NCI-H2196 treated with DMSO at 0.1 percent for 48 hours (cell line): ENCODE data around the gene RFTN1.
"Not testable (repeated sequence)": the region's sequence is repeated elsewhere in the genome, so short reads cannot be mapped to it uniquely, and the experiment has no call there.

Source experiments
- DNase-seq: peaks from one replicate; lab custom pipeline; 2025; ENCODE audit not compliant: unreplicated experiment; lab: John Stamatoyannopoulos, UW

Gene RFTN1

GRCh38 chr3:16508243-16508578 is 5.3 kb downstream of the RFTN1 start:
- DNase-seq = no peak

DNA sequence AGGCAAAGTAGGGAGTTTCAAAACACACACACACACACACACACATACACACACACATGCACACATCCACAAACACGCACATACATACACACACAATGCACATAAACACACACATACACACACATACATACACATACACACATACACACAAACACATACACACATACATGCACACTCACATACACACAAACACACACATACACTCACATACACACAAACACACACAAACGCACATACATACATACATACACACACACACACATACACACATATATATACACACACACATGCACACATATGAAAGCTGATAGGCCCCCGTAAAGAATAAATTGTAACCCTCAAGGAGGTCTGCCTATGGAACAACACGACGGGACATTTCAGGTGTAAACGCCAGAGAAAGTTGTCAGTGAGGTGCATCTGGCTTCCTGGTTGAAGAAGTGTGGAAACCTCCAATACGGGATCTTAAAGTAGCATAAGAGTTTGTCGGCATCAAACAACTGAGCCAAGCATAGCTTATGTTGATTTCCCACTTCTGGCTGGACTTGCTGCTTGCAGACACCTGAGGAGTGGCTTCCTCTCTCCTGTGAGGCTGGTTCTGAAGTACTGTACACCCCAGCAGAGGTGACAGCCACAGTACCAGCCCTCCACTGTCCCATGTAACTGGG is 5.8 kb downstream of the RFTN1 start:
- no peak for DNase-seq

DNA sequence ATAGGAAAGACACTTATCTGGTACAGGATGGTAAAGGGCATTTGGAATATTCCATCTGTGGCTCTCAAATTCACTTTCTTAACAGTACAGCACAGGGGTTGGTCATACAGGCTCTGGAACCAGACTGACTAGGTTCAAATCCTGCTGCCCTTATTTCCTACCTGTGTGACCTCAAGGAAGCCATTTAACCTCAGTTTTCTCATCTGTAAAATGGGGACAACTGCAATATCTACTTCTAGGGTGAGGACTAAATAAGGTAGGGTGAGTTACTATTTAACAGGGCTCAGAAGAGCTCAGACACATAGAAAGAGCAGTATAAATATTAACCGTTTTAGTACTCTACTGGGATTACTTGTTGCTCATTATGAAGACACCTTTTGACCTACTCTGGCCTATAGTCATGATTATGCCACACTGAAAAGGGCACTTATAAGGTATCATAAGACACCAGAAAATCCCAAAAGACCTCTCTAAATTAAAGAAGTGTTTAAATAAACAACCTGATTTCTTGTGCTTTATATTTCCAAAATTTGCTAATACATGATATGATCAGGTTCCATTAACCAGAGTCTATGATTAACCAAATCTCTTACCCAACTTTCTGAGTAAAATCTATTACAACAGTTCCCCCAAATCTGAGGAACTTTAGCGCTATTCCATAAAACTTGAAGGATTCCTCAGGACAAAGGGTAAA is 6.5 kb downstream of the RFTN1 start:
- DNase-seq = no peak

- DNase-seq = no peak
Measured at GRCh38 chr3:16506451-16506850, 7.0 kb downstream of the RFTN1 start.

DNA sequence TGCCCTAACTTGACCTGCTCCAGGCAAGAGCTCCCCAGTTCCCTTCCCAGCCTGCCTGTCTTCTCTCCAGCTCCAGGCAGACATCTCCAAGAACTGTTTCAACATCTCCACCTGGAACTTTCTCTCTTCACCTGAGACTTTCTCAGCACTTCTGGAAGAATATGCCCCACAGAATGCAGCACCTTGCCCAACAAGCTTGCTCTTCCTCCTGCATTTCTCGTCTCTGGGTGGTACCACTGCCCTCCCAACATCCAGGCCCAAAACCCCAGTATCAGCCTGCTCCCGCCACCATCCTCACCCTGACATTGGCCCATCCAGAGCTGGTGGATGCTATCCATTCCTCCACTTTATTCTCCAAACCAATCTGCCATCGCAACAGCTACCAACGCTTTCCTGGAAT is 8.8 kb downstream of the RFTN1 start:
- no peak for DNase-seq

DNA sequence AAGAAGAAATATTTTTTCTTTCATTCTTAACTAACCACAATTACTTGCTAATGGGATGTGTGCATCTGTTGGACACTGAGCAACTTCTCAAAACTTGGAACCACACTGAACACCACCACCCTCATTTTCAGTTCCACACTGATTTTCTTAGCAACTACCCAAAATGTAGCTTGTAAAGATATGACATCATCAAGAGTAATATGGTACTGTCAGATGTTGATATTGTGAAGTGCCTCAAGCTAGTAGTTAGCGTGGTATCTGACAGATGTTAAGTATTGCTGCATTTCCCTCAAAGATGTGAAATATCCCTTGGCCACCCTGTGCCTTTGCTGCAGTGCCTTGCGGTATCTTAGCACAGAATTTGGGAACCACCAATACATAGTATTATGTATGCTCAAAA is 9.3 kb downstream of the RFTN1 start:
- no peak for DNase-seq

DNA sequence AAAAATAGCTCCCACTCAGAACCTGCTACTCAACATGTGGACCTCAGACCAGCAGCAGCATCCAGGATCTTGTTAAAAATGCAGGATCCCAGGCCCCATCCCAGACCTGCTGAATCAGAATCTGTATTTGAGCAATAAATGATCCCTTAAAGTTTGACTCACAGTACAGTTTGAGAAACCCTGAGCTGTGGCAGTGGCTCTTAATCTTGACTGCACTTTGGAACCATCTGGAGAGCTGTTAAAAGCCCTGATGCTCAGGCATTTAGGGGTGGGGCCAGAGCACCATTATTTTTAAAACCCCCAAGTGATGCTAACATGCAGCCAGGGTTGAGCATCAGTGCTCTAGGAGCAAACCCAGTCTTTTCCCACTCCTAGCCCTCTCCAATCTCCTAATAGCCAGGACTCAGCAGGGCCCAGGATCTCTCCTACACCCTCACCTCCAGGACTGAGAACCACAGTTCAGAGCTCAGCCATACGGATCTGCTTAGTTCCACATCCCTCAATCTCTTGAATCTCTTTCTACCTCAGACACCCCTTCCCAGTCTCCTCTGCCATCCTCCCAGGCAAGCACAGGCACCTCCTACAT is 10.2 kb downstream of the RFTN1 start:
- DNase-seq = no peak

DNA sequence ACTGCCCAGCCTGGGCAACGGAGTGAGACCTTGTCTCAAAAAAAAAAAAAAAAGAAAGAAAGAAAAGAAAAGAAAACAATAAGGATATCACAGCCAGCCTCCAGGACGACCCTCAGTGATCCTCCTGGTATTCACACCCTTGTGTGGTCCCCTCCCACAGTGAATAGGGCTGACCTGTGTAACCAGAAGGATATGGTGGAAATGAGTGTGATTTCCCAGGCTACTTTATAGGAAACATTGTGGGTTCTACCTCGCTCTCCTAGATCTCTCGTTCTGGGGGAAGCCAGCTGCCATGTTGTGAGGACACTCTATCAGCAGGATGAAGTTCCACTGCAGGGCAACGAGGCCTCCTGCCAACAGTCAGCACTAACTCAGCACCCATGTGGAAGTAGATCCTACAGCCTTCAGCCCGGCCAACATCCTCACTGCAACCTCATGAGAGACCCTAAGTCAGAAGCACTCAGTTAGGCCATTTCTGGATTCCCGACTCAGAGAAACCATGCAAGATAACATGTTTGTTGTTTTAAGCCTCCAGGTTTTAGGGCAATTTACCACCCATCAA is 11.1 kb downstream of the RFTN1 start:
- DNase-seq = no peak

DNA sequence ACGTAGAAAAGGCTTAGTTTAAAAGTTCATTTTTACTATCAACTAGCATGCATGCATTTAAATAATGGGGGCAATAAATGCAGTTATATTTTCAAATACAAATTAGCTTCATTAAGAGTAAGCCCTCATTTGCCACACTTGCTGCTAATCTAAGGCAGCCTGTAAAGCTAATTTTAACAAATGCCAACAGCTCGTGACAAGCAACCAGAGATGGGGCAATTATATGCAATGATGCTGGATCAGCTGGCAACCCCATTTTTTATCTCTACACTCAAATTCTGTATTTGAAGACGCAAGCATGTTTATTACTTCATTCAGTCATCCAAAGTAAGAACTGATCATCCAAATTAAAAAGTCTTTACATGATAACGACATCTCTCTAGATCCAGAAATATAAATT is 12.1 kb downstream of the RFTN1 start:
- no peak for DNase-seq

DNA sequence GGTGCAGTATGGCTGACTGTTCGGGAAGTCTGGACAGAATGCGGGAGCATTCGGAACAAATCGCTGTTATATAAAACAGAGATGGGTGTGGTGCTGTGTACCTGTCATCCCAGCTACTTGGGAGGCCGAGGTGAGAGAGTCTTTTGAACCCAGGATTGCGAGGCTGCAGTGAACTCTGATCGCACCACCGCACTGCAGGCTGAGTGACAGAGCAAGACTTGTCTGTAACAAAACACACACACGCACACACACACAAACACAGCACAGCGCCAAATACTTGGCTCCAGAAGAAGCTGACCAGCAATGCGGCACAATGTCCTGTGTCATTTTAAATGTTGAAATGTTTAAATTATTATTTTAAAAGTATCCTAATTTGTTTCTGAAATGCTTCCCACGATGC is 12.6 kb downstream of the RFTN1 start:
- no peak for DNase-seq

DNA sequence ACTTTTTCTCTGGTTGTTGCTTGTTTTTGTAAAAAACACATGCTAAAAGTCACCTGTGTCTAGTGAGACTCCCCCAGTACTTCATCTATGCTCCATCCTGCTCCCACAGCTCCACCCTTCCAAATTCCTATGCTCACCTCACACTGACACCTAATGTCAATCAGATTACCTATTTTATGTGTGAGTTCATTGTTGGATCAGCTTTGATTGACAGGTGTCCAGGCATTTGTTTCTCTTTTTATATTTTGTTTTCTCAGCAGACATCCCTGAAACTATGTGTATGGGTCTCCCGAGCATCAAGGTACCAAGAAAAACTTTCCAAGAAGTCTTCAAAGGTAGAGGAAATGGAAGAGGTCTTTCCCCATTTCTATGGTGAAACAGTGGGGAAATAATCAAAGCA is 13.4 kb downstream of the RFTN1 start:
- DNase-seq = no peak

DNA sequence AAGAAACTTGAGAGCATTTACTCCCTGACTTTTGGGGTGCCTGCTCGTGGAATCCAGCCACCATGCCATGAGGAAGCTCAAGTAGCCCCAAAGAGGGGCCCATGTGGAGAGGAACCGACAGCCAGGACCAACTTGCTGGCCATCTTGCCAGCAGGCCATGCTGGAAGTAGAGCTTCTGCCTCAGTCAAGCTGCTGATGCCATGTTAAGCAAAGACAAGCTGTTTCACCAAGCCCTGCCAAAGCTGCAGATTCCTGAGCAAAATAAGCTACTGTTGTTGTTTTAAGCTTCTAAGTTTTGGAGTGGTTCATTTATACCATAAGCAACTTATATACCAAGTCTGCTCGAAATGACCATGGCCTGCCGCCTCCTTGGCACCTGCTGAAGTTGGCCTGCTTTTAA is 14.1 kb downstream of the RFTN1 start:
- DNase-seq = no peak

DNA sequence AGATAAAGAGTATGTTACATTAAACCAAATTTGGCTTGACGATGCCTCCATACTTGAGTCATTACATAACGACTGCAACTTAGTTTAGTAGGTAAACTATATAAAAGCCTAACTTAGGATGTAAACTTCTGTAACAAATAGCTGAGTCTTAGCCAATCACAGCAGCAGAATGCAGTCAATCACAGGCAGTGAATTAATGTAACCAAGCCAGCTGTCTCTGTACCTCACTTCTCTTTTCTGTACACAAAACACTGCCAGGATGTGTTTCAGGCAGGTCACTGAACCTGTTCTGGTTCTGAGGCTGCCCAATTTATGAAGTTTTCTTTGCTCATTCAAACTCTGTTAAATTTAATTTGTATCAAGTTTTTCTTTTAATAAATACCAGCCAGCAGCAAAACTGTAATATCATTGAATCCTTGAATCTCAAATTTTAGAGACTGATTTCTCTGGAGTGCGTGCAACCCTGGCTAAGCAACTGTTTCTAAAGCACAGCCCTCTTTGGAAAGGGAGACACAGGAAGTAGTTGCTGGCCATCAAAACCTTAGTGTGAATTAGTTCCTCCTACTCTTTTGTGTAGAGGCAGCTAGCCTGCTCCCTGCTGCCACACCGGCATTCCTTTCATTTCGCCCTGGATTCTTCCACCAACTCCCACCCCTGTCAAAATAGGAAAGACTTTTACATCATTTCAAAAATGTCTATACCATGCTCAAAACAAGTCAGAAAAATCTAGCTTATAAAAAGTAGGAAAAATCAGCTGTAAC is 15.2 kb downstream of the RFTN1 start:
- no peak for DNase-seq

DNA sequence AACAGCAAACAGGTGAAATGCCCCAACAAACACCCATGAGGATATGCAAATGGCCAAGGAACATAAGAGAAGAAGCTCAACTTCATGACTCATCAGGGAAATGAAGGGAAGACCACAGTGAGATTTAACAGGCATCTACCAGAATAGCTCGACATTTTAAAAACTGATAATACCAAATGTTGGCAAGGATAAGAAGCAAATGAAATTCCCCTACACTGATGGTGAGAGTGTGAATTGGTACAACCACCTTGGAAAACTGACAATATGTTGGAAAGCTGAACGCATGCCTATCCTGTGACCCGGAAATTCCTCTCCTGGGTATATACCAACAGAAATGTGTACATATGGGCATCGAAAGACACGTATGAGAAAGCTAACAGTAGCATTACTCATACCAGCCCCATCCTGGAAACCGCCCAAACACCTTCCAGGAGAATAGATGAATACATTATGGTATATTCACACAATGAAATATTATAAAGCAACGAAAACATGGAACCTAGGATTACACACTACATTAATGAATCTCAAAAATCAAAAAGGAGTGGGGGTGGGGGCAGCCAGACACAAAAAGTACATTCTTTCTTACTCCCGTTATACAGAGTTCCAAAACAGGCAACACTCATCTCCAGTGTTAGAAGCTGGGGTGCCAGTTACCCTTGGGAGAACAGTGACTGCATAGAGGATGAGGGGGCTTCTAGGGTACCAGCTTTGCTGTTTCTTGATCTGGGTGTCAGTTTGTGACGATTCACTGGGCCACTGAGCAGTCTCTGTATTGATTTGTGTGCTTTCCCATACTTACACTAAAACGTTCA is 16.9 kb downstream of the RFTN1 start:
- DNase-seq = no peak

- DNase-seq = no peak
Measured at GRCh38 chr3:16496008-16496407, 17.5 kb downstream of the RFTN1 start.

- no peak for DNase-seq
Measured at GRCh38 chr3:16494814-16495431, 18.6 kb downstream of the RFTN1 start.

DNA sequence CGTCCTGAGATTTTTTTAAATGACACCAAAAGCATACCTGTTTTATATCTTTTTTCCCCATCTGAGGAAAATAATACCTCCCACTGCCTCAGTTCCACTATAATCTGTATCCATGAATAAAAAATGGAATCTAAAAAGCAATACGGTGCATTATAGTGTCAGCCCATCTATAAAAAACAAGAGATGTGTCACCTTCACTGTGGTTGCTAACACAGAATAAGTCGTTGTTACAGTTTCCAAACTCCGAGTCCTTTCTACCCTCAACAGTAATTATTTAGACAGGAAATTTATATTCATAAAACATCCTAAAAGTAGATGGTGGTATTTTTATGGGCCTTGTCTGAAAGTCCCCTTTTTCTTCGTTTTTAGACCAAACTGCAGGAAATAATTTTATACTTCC is 19.4 kb downstream of the RFTN1 start:
- DNase-seq = no peak

DNA sequence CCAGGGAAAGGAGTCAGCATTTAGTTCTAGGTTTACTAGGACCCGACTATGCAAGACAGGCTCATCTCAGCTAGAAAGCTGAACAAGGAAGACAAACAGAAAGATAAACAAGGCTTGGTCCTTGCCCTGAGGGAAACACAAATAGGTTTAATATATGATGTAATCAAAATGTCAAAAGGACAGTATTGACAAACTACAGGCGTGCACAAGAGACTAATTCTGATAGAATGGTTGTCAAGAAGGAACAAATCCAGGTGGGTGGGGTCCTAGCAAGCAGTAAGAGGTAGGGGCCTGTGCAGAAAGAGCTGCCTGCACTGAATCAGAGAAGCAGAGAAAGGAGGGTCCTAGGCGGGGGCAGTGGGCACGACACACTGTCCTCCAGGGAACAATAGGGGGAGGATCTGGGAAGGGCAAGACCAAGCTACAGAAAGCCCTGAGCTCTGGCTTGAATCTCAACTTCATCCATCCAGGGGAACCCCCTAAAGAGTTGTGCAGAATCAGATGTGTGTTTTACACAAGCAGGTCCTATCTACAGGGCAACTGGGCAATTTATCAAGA is 23.4 kb downstream of the RFTN1 start:
- DNase-seq = no peak

DNA sequence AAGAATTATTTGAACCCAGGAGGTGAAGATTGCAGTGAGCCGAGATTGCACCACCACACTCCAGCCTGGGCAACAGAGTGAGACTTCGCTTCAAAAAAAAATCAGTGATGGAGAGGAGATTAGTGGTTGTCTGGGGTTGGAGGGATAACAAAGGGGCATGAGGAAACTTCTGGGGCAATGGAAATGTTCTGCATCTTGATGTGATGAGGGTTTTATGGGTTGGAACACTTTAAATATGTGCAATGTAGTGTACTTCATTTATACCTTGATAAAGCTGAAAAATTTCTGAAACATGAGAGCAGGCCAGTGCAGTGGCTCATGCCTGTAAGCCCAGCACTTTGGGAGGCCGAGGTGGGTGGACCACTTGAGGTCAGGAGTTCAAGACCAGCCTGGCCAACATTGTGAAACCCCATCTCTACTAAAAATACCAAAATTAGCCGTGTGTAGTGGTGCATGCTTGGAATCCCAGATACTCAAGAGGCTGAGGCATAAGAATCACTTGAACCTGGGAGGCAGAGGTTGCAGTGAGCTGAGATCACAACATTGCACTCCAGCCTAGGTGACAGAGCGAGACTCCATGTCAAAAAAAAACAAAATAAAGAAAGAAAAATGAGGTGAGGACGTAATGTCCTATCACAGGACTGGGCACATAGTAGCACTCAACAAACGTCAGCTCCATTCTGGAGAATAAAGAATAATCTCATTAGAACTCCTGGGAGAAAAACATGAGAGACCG is 24.0 kb downstream of the RFTN1 start:
- not testable (repeated sequence) for DNase-seq
